Caco-2 (cell line): Measurements from ENCODE around the gene CRISPLD2. TPM values are rescaled to one million over a fixed set of nuclear protein-coding genes. Genes with fewer than 3 reads are reported as not detected.

Experiments
- BruUV-seq: library from RNA; stranded (reverse); fragments of 400-500 nt; replicated peaks from 2 replicates; lab custom pipeline; 2021; lab: Mats Ljungman, UMichigan
- CTCF ChIA-PET: fragments of 300-600 bp; sonication (Branson Sonifier 250); formaldehyde crosslinking; loops from one replicate; lab custom pipeline; 2022; ENCODE audit warnings: antibody characterized with exemption; lab: Charles Lee
- POLR2A ChIA-PET: fragments of 300-600 bp; sonication (Branson Sonifier 250); formaldehyde crosslinking; loops from one replicate; lab custom pipeline; 2022; ENCODE audit warnings: antibody characterized with exemption; lab: Charles Lee
- DNase-seq, 2 experiments: peaks; one replicate each; pipeline versions ENCODE4 v3.0.0 to v3.0.0-alpha.2; 2020 to 2022
- H3K27me3 ChIP-seq: replicated peaks from 2 replicates; pipeline ENCODE4 v1.6.0; 2011; ENCODE audit warnings: low read length; ENCODE audit not compliant: control insufficient read depth, insufficient read depth
- H3K36me3 ChIP-seq: 2 replicates; pipeline ENCODE4 v1.5.1; 2011; ENCODE audit warnings: low read length; ENCODE audit not compliant: control insufficient read depth, insufficient read depth
- H3K4me1 ChIP-seq: fragments of 250-450 bp; sonication (Bioruptor Pico); 2 replicates; pipeline ENCODE4 v1.5.1; 2020; ENCODE audit warnings: mild to moderate bottlenecking
- H3K4me3 ChIP-seq: 2 replicates; pipeline ENCODE4 v1.5.1; 2011; ENCODE audit warnings: low read depth, mild to moderate bottlenecking, control low read depth, low read length
- H3K9me3 ChIP-seq: fragments of 250-450 bp; sonication (Bioruptor Pico); 2 replicates; pipeline ENCODE4 v1.5.1; 2020; ENCODE audit warnings: mild to moderate bottlenecking, moderate library complexity
- H3K27ac Mint-ChIP-seq: one replicate; pipeline ENCODE4 v1.8.0; 2022; ENCODE audit warnings: mixed read lengths; ENCODE audit not compliant: unreplicated experiment
- H3K27me3 Mint-ChIP-seq: one replicate; pipeline ENCODE4 v1.8.0; 2022; ENCODE audit warnings: mixed read lengths; ENCODE audit not compliant: insufficient read depth, unreplicated experiment
- H3K36me3 Mint-ChIP-seq: one replicate; pipeline ENCODE4 v1.8.0; 2022; ENCODE audit warnings: mild to moderate bottlenecking, mixed read lengths; ENCODE audit not compliant: insufficient read depth, unreplicated experiment
- H3K4me1 Mint-ChIP-seq: one replicate; pipeline ENCODE4 v1.8.0; 2022; ENCODE audit warnings: low read depth, mixed read lengths; ENCODE audit not compliant: unreplicated experiment
- H3K4me3 Mint-ChIP-seq: one replicate; pipeline ENCODE4 v1.8.0; 2022; ENCODE audit warnings: mild to moderate bottlenecking, moderate library complexity, mixed read lengths; ENCODE audit not compliant: unreplicated experiment
- H3K9me3 Mint-ChIP-seq: one replicate; pipeline ENCODE4 v1.8.0; 2022; ENCODE audit warnings: mixed read lengths; ENCODE audit not compliant: unreplicated experiment
- CTCF ChIP-seq, 2 experiments: fragments of 200-600 bp in 1 of 2; IDR thresholded peaks; 1 replicate in 1 of 2; 2 replicates in 1 of 2; pipeline versions ENCODE4 v1.5.1 to v1.8.0; 2011 to 2022; ENCODE audit warnings: antibody characterized with exemption in 1 of 2, control low read depth in 1 of 2, inconsistent platforms in 1 of 2, low read depth in 1 of 2, low read length in 1 of 2, mild to moderate bottlenecking in 1 of 2, moderate library complexity in 1 of 2; ENCODE audit not compliant: insufficient read depth in 1 of 2, severe bottlenecking in 1 of 2, unreplicated experiment in 1 of 2
- intact Hi-C: fragments of 100-400 bp; cut with micrococcal nuclease; formaldehyde crosslinking; loops from one replicate; pipeline ENCODE4 v1.10.0; 2022; ENCODE audit not compliant: unreplicated experiment
- total RNA-seq: library from RNA; stranded (reverse); gene quantifications from 2 replicates; pipeline ENCODE4 v1.2.3, GENCODE V29; 2022

CRISPLD2 gene
- total RNA-seq, 1 experiment from 2014 or later = 4.0 TPM

- no peak for DNase-seq
- H3K9me3 Mint-ChIP-seq = no peaks in the 10 kb centered on the region
- peaks cover 7% of the 10 kb centered on the region for H3K4me1 Mint-ChIP-seq
- intact Hi-C loops = no loop called here
- H3K4me3 Mint-ChIP-seq = no peak overlapping the region
- no peaks in the 10 kb centered on the region for H3K36me3 ChIP-seq
- no peaks in the 10 kb centered on the region for H3K27me3 ChIP-seq
- H3K27me3 Mint-ChIP-seq = peaks cover 13% of the 10 kb centered on the region
- ChIA-PET POLR2A (no interaction called here), CTCF (interaction anchor here (0.7 kb wide), 1 partner anchor 422 kb away, joined by 3 read pairs; no protein-coding TSS in a partner anchor)
- TF ChIP-seq CTCF (IDR thresholded peaks at IDR 0.05; ENCODE audit: insufficient read depth in 1 of 2, low read depth in 1 of 2, low read length in 1 of 2, severe bottlenecking in 1 of 2, unreplicated experiment in 1 of 2) = no peak
- peaks cover 8% of the 10 kb centered on the region for H3K4me1 ChIP-seq
- H3K4me3 ChIP-seq = no peak overlapping the region
- no peak overlapping the region for H3K27ac Mint-ChIP-seq
- H3K9me3 ChIP-seq = no peaks in the 10 kb centered on the region
- no TSS peak for BruUV-seq
- no peaks in the 10 kb centered on the region for H3K36me3 Mint-ChIP-seq
These were observed 99.9 kb downstream of the CRISPLD2 start for GRCh38 chr16:84919708-84920107.

- Histone ChIP-seq H3K4me3 (no peak overlapping the region), H3K4me1 (peaks cover 14% of the 10 kb centered on the region), H3K27me3 (no peaks in the 10 kb centered on the region), H3K36me3 (no peaks in the 10 kb centered on the region), H3K9me3 (no peaks in the 10 kb centered on the region)
- no peak for TF ChIP-seq CTCF (IDR thresholded peaks at IDR 0.05; ENCODE audit: insufficient read depth in 1 of 2, low read depth in 1 of 2, low read length in 1 of 2, severe bottlenecking in 1 of 2, unreplicated experiment in 1 of 2)
- no peak for DNase-seq
- Mint-ChIP-seq H3K27me3 (peaks cover 13% of the 10 kb centered on the region), H3K27ac (no peak overlapping the region), H3K4me3 (no peak overlapping the region), H3K9me3 (no peaks in the 10 kb centered on the region), H3K4me1 (peaks cover 8% of the 10 kb centered on the region), H3K36me3 (no peaks in the 10 kb centered on the region)
- CTCF ChIA-PET = no interaction called here
- POLR2A ChIA-PET = no interaction called here
- intact Hi-C loops = no loop called here
- BruUV-seq = no TSS peak
These were observed 100.5 kb downstream of the CRISPLD2 start for GRCh38 chr16:84920333-84920732.

GRCh38 chr16:84922351-84923120, 102.8 kb downstream of the CRISPLD2 start:
- POLR2A ChIA-PET = no interaction called here
- no peak for TF ChIP-seq CTCF (IDR thresholded peaks at IDR 0.05; ENCODE audit: insufficient read depth in 1 of 2, low read depth in 1 of 2, low read length in 1 of 2, severe bottlenecking in 1 of 2, unreplicated experiment in 1 of 2)
- no peak for DNase-seq
- intact Hi-C loops = no loop called here
- H3K36me3 Mint-ChIP-seq = no peaks in the 10 kb centered on the region
- H3K4me3 Mint-ChIP-seq = no peak overlapping the region
- peaks cover 8% of the 10 kb centered on the region for H3K4me1 Mint-ChIP-seq
- H3K27ac Mint-ChIP-seq = no peak overlapping the region
- H3K27me3 Mint-ChIP-seq = peaks cover 6% of the 10 kb centered on the region
- H3K4me1 ChIP-seq = peaks cover 16% of the 10 kb centered on the region
- no peaks in the 10 kb centered on the region for H3K27me3 ChIP-seq
- no peak overlapping the region for H3K4me3 ChIP-seq
- CTCF ChIA-PET = interaction anchor here (0.8 kb wide), 1 partner anchor 48 kb away, joined by 3 read pairs; no protein-coding TSS in a partner anchor
- H3K9me3 ChIP-seq = no peaks in the 10 kb centered on the region
- H3K9me3 Mint-ChIP-seq = no peaks in the 10 kb centered on the region
- H3K36me3 ChIP-seq = no peaks in the 10 kb centered on the region
- BruUV-seq = no TSS peak
